K562 (cell line): ENCODE results near the gene MAD1L1. TPM values are rescaled to one million over a fixed set of nuclear protein-coding genes. Genes with fewer than 3 reads are reported as not detected.

Source experiments
- ATAC-seq: fragments of 200-7000 bp; cut with Tn5 transposase; 3 replicates; pipeline ENCODE4 v1.9.1; 2020; ENCODE audit warnings: moderate library complexity
- BruUV-seq: library from RNA; stranded (reverse); fragments of 400-500 nt; replicated peaks from 2 replicates; lab custom pipeline; 2021; lab: Mats Ljungman, UMichigan
- CTCF ChIA-PET: fragments of 300-600 bp; formaldehyde crosslinking; extraction: SDS; loops from one replicate; lab custom pipeline; 2021; ENCODE audit warnings: low intra/inter-chr PET ratio; lab: Yijun Ruan, JAX
- POLR2A ChIA-PET: fragments of 300-600, 350-650 bp; sonication (Branson Sonifier 250); formaldehyde crosslinking; extraction: SDS; loops from one replicate; lab custom pipeline; 2021; ENCODE audit warnings: antibody characterized with exemption, inconsistent platforms; lab: Yijun Ruan, JAX
- DNase-seq, 4 experiments: peaks; one replicate each; pipeline versions ENCODE4 v3.0.0 to v3.0.0-alpha.2; 2011 to 2018; ENCODE audit warnings: low spot score in 3 of 4, mixed read lengths in 3 of 4; ENCODE audit errors: extremely low read depth in 1 of 4
- FAIRE-seq: peaks from 2 replicates; lab custom pipeline; 2011; peaks lifted over from hg19 to GRCh38; lab: Jason Lieb, UNC
- H2AFZ ChIP-seq: 2 replicates; pipeline ENCODE4 v1.6.0; 2011; ENCODE audit warnings: low read depth, low read length, control low read depth, inconsistent platforms
- H3K27ac ChIP-seq: fragments of 200-600 bp; 3 replicates; pipeline ENCODE4 v1.8.0; 2011; ENCODE audit warnings: low read depth, mild to moderate bottlenecking, control low read depth, inconsistent platforms, low read length, moderate library complexity, mixed read lengths; ENCODE audit errors: extremely low read depth
- H3K27me3 ChIP-seq, 2 experiments: fragments of 300-600 bp in 1 of 2; 2 replicates in 1 of 2; 3 replicates in 1 of 2; pipeline versions ENCODE4 v1.6.0 to v1.8.0; 2011; ENCODE audit warnings: inconsistent platforms in 2 of 2, low read length in 2 of 2, mild to moderate bottlenecking in 1 of 2, mixed read lengths in 1 of 2, moderate library complexity in 1 of 2; ENCODE audit not compliant: control insufficient read depth in 2 of 2, insufficient read depth in 2 of 2
- H3K36me3 ChIP-seq: fragments of 300-600 bp; 3 replicates; pipeline ENCODE4 v1.8.0; 2011; ENCODE audit warnings: mild to moderate bottlenecking, low read length, inconsistent platforms; ENCODE audit not compliant: control insufficient read depth, insufficient read depth
- H3K4me1 ChIP-seq, 2 experiments: fragments of 200-600 bp in 1 of 2; replicated peaks in 1 of 2; 2 replicates in 1 of 2; 3 replicates in 1 of 2; pipeline versions ENCODE4 v1.5.1 to v1.8.0; 2011; ENCODE audit warnings: inconsistent platforms in 2 of 2, low read length in 2 of 2, mild to moderate bottlenecking in 1 of 2, mixed read lengths in 1 of 2, moderate library complexity in 1 of 2; ENCODE audit not compliant: control insufficient read depth in 2 of 2, insufficient read depth in 2 of 2
- H3K4me2 ChIP-seq: 2 replicates; pipeline ENCODE4 v1.6.1; 2011; ENCODE audit warnings: low read length, control low read depth, inconsistent platforms, mixed read lengths; ENCODE audit not compliant: insufficient read depth
- H3K4me3 ChIP-seq: fragments of 200-600 bp; sonication (generic), shearing (Covaris generic); 2 replicates; pipeline ENCODE4 v1.5.1; 2016; ENCODE audit warnings: control low read depth, inconsistent platforms
- H3K79me2 ChIP-seq: fragments of 200-600 bp; 3 replicates; pipeline ENCODE4 v1.8.0; 2011; ENCODE audit warnings: low read length, inconsistent platforms; ENCODE audit not compliant: control insufficient read depth, insufficient read depth
- H3K9ac ChIP-seq, 2 experiments: 2 replicates each; pipeline versions ENCODE4 v1.6.0 to v1.6.1; 2011; ENCODE audit warnings: low read depth in 2 of 2, low read length in 2 of 2, control low read depth in 1 of 2, inconsistent platforms in 1 of 2, mild to moderate bottlenecking in 1 of 2, mixed read lengths in 1 of 2; ENCODE audit not compliant: insufficient read depth in 1 of 2
- H3K9me1 ChIP-seq: one replicate; pipeline ENCODE4 v1.6.0; 2011; ENCODE audit warnings: inconsistent platforms, mild to moderate bottlenecking, low read length, moderate library complexity; ENCODE audit not compliant: control insufficient read depth, insufficient read depth
- H3K9me3 ChIP-seq: replicated peaks from 2 replicates; pipeline ENCODE4 v1.5.1; 2011; ENCODE audit warnings: low read depth, low read length, inconsistent platforms; ENCODE audit not compliant: control insufficient read depth, insufficient read depth
- H4K20me1 ChIP-seq: replicated peaks from 2 replicates; pipeline ENCODE4 v1.6.1; 2011; ENCODE audit warnings: low read length, inconsistent platforms, mixed read lengths; ENCODE audit not compliant: control insufficient read depth, insufficient read depth
- ARID3B ChIP-seq: fragments of 250-450 bp; sonication (Bioruptor Pico); IDR thresholded peaks from 2 replicates; pipeline ENCODE4 v1.4.0; 2020; ENCODE audit warnings: borderline replicate concordance
- BCL6 ChIP-seq: fragments of 250-450 bp; sonication (Bioruptor Pico); IDR thresholded peaks from 2 replicates; pipeline ENCODE4 v1.4.0; 2020
- CBX3 ChIP-seq, 2 experiments: IDR thresholded peaks; 1 replicate in 1 of 2; 2 replicates in 1 of 2; pipeline ENCODE4 v1.6.1; 2012; ENCODE audit warnings: inconsistent platforms in 2 of 2, low read length in 2 of 2, borderline replicate concordance in 1 of 2, control low read depth in 1 of 2
- CREBBP ChIP-seq: IDR thresholded peaks from one replicate; pipeline ENCODE4 v1.6.1; 2012; ENCODE audit warnings: low read depth, mild to moderate bottlenecking, control low read depth, inconsistent platforms, low read length
- FOXA1 ChIP-seq: fragments of 450-650 bp; IDR thresholded peaks from 2 replicates; pipeline ENCODE4 v1.6.1; 2016; ENCODE audit warnings: mild to moderate bottlenecking, borderline replicate concordance
- JUNB ChIP-seq: fragments of 450-650 bp; formaldehyde crosslinking; conservative IDR thresholded peaks from 2 replicates; pipeline ENCODE4 v1.4.0; 2020; ENCODE audit warnings: mild to moderate bottlenecking
- KDM2B ChIP-seq: fragments of 250-450 bp; sonication (Bioruptor Pico); IDR thresholded peaks from 2 replicates; pipeline ENCODE4 v1.8.0; 2021; ENCODE audit warnings: mild to moderate bottlenecking, moderate library complexity
- NFE2L1 ChIP-seq: fragments of 450-650 bp; IDR thresholded peaks from 2 replicates; pipeline ENCODE4 v1.6.1; 2016; ENCODE audit warnings: missing genetic modification characterization, low read depth, mild to moderate bottlenecking, missing compliant biosample characterization, moderate library complexity, borderline replicate concordance
- NFXL1 ChIP-seq: fragments of 450-650 bp; formaldehyde crosslinking; IDR thresholded peaks from 2 replicates; pipeline ENCODE4 v1.4.0; 2021; ENCODE audit warnings: mild to moderate bottlenecking
- RNF219 ChIP-seq: fragments of 250-450 bp; sonication (Bioruptor Pico); IDR thresholded peaks from 2 replicates; pipeline ENCODE4 v1.5.0; 2022; ENCODE audit warnings: mild to moderate bottlenecking
- SP1 ChIP-seq: sonication (generic); formaldehyde crosslinking; IDR thresholded peaks from 2 replicates; pipeline ENCODE4 v1.8.1; 2022; ENCODE audit warnings: mild to moderate bottlenecking, missing genetic modification reagents
- ZEB2 ChIP-seq: fragments of 450-650 bp; IDR thresholded peaks from 2 replicates; pipeline ENCODE4 v1.6.1; 2016
- ZNF143 ChIP-seq: sonication (generic); formaldehyde crosslinking; IDR thresholded peaks from 2 replicates; pipeline ENCODE4 v1.9.0; 2022; ENCODE audit warnings: mild to moderate bottlenecking, missing genetic modification reagents
- ZNF24 ChIP-seq: fragments of 450-650 bp; IDR thresholded peaks from 2 replicates; pipeline ENCODE4 v1.6.1; 2016
- ZNF507 ChIP-seq: conservative IDR thresholded peaks from 2 replicates; pipeline ENCODE4 v1.6.1; 2017; ENCODE audit warnings: missing genetic modification characterization, missing compliant biosample characterization
- ZNF778 ChIP-seq: fragments of 450-650 bp; formaldehyde crosslinking; IDR thresholded peaks from 2 replicates; pipeline ENCODE4 v1.4.0; 2020; ENCODE audit warnings: mild to moderate bottlenecking, moderate library complexity
- WGBS: fragments of 100-300 bp; shearing (Covaris generic); methylation state at CpG from one replicate; pipeline ENCODE4 v1.1.6; 2016; ENCODE audit warnings: low coverage, mixed read lengths; ENCODE audit not compliant: insufficient coverage; ENCODE audit errors: missing lambda C conversion rate; 5-methylcytosine and 5-hydroxymethylcytosine counted together
- in situ Hi-C: fragments of 300-500 bp; cut with MboI; formaldehyde crosslinking; loops from 4 replicates; pipeline ENCODE4 v1.15.0; 2018; ENCODE audit warnings: inconsistent platforms, mixed read lengths
- intact Hi-C: fragments of 100-400 bp; cut with micrococcal nuclease; formaldehyde crosslinking; loops from 2 replicates; pipeline ENCODE4 v1.14.2; 2022
- polyA plus RNA-seq, 8 experiments: library from polyadenylated mRNA; depleted of rRNA in 4 of 8; stranded (reverse) in 5 of 8; unstranded in 3 of 8; fragments of >200 nt; fragmentation: Nextera tagmentation in 2 of 8; fragmentation: Illumina TruSeq in 1 of 8; extraction: Ambion mirVana in 2 of 8; extraction: Trizol in 1 of 8; gene quantifications; 2 replicates each; pipeline versions ENCODE4 v1.2.1 to v1.2.3, GENCODE V29; 2011 to 2014; ENCODE audit warnings: inconsistent platforms in 1 of 8, missing spikeins in 1 of 8
- total RNA-seq, 7 experiments: library from RNA; depleted of rRNA in 6 of 7; stranded (reverse); fragments of >200 nt in 6 of 7; fragmentation: Illumina TruSeq in 2 of 7; extraction: Trizol in 2 of 7; gene quantifications; 2 replicates each; pipeline versions ENCODE4 v1.2.1 to v1.2.3, GENCODE V29; 2011 to 2021; ENCODE audit warnings: low replicate concordance in 1 of 7
- TF ChIP-seq, protein P1 (sequence below): fragments of 250-450 bp; sonication (Bioruptor Pico); IDR thresholded peaks from 2 replicates; pipeline ENCODE4 v1.4.0; 2020; ENCODE audit warnings: mild to moderate bottlenecking
- TF ChIP-seq, protein P2 (sequence below): fragments of 250-450 bp; sonication (Bioruptor Pico); IDR thresholded peaks from 2 replicates; pipeline ENCODE4 v1.4.0; 2020; ENCODE audit warnings: mild to moderate bottlenecking, moderate library complexity

MAD1L1 gene
- total and polyA plus RNA-seq, 9 of the 15 experiments (the other 6 are each of a cell fraction or from before 2014, with no cell fraction given), result 1.7 to 89.7 (median 18.0) TPM

DNA sequence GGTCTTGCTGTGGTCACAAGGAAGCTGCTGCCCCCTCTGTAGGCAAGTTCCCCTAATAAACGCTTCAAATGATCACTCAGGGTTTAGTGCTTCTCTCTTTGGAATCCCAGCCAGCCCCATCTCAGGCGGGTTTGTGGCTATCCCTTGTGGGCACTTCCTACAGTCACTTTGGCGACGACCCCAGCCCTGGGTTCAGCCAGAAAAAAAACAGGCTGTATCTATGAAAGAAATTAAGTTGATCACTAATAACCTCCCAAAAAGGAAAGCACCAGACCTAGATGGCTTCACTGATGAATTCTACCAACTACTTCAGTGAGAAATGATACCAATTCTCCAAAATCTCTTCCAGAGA lies 208.2 kb downstream of the MAD1L1 start:
- no TSS peak for BruUV-seq
- TF ChIP-seq FOXA1 (no peak), ZNF507 (tag) (no peak), BCL6 (CRISPR knock-in tag) (no peak), ARID3B (no peak), NFXL1 (CRISPR knock-in tag) (no peak), ZEB2 (no peak), JUNB (CRISPR knock-in tag) (no peak), ZNF24 (no peak), NFE2L1 (no peak), ZNF778 (CRISPR knock-in tag) (no peak), ZNF143 (CRISPR knock-in tag) (no peak), CREBBP (no peak), KDM2B (no peak), CBX3 (IDR thresholded peaks at IDR 0.05; ENCODE audit: borderline replicate concordance in 1 of 2, low read length in 2 of 2) (no peak), SP1 (CRISPR knock-in tag) (no peak), RNF219 (CRISPR knock-in tag) (no peak)
- TF ChIP-seq, protein P1, sequence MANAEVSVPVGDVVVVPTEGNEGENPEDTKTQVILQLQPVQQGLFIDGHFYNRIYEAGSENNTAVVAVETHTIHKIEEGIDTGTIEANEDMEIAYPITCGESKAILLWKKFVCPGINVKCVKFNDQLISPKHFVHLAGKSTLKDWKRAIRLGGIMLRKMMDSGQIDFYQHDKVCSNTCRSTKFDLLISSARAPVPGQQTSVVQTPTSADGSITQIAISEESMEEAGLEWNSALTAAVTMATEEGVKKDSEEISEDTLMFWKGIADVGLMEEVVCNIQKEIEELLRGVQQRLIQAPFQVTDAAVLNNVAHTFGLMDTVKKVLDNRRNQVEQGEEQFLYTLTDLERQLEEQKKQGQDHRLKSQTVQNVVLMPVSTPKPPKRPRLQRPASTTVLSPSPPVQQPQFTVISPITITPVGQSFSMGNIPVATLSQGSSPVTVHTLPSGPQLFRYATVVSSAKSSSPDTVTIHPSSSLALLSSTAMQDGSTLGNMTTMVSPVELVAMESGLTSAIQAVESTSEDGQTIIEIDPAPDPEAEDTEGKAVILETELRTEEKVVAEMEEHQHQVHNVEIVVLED (CRISPR knock-in tag), result no peak
- TF ChIP-seq, protein P2, sequence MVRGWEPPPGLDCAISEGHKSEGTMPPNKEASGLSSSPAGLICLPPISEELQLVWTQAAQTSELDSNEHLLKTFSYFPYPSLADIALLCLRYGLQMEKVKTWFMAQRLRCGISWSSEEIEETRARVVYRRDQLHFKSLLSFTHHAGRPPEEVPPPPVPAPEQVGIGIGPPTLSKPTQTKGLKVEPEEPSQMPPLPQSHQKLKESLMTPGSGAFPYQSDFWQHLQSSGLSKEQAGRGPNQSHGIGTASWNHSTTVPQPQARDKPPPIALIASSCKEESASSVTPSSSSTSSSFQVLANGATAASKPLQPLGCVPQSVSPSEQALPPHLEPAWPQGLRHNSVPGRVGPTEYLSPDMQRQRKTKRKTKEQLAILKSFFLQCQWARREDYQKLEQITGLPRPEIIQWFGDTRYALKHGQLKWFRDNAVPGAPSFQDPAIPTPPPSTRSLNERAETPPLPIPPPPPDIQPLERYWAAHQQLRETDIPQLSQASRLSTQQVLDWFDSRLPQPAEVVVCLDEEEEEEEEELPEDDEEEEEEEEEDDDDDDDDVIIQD (CRISPR knock-in tag), result no peak
- peak overlapping the region; percentile 21; the same call in 1 of the 3 replicates for H3K27ac ChIP-seq
- H3K79me2 ChIP-seq, result peaks cover 20% of the 10 kb centered on the region
- WGBS, result 96% methylated on average over 4 of the region's 4 CpGs
- H3K27me3 ChIP-seq, result no peaks in the 10 kb centered on the region
- H4K20me1 ChIP-seq, result no peaks in the 10 kb centered on the region
- FAIRE-seq (no peak), ATAC-seq (no peak), DNase-seq (no peak)
- no peaks in the 10 kb centered on the region for H3K9me1 ChIP-seq
- H3K4me1 ChIP-seq, result peaks cover 23 to 33% of the 10 kb centered on the region in 2 experiments
- no peak overlapping the region for H2AFZ ChIP-seq
- H3K9ac ChIP-seq, result no peak overlapping the region
- ChIA-PET POLR2A (interaction anchor here (0.6 kb wide), 1 partner anchor 17 kb away, joined by 5 read pairs; no protein-coding TSS in a partner anchor), CTCF (no interaction called here)
- H3K4me2 ChIP-seq, result no peak overlapping the region
- in situ Hi-C loops, result no loop called here
- H3K9me3 ChIP-seq, result peaks cover 26% of the 10 kb centered on the region
- intact Hi-C loops, result loop anchor here (5.0 kb wide), 1 partner anchor 378 kb away; the partner anchor contains the start of gene CHST12
- no peak overlapping the region for H3K4me3 ChIP-seq
- H3K36me3 ChIP-seq, result no peaks in the 10 kb centered on the region; the same call in 2 of the 3 replicates
